HK-2 (cell line): ENCODE results near the gene MT1M.
"Not testable (repeated sequence)": the region's sequence is repeated elsewhere in the genome, so short reads cannot be mapped to it uniquely, and the experiment has no call there.

ENCODE experiments used
- DNase-seq: peaks from one replicate; pipeline ENCODE4 v3.0.0-alpha.2; 2018; ENCODE audit not compliant: unreplicated experiment

Gene MT1M

DNA sequence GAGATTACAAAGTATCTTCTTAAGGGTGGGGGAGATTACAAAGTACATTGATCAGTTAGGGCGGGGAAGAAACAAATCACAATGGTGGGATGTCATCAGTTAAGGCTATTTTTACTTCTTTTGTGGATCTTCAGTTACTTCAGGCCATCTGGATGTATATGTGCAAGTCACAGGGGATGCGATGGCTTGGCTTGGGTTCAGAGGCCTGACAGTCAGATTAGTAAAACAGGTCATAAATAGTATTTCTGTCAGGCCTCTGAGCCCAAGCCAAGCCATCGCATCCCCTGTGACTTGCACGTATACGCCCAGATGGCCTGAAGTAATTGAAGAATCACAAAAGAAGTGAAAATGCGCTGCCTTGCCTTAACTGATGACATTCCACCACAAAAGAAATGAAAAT is 42.1 kb downstream of the MT1M start:
- not testable (repeated sequence) for DNase-seq

DNA sequence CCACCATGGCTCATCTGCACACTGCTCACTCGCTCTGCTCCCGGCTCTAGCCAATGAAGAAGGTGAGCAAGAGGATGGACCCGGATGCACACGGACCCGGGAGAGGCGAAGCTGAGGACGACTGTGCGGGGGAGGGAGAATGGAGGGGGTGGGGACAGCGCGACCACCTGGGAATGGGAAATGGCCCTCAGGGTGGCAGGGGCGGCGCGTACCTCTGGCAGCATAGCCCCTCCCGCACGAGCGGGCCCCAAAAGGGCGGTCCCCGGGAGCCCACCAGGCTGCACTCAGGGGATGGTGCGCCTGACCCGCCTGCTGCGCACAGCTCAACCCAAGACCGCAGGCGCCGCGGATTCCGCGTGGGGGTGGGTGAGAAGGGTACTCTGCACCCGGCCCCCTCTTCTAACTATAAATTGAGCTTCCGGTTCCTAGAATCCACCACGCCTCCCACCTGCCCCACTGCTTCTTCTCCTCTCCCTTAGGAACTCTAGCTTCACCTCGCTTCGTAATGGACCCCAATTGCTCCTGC is 43.3 kb downstream of the MT1M start:
- DNase-seq: no peak

DNA sequence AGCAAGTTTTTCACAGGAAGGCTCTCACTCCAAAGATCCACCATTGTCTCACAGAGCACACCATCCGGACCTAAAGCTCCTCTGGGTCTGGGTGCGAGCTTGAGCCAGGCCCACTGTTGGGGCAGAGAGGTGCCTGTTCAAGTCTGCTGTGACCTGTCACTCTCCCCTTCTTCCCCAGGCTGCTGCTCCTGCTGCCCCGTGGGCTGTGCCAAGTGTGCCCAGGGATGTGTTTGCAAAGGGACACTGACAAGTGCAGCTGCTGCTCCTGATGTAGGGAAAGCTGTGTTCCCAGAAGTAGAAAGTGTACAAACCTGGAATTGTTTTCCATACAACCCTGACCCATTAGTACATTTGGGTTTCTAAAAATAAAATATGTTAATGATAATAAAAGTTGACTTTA is 45.0 kb downstream of the MT1M start:
- DNase-seq: no peak

DNA sequence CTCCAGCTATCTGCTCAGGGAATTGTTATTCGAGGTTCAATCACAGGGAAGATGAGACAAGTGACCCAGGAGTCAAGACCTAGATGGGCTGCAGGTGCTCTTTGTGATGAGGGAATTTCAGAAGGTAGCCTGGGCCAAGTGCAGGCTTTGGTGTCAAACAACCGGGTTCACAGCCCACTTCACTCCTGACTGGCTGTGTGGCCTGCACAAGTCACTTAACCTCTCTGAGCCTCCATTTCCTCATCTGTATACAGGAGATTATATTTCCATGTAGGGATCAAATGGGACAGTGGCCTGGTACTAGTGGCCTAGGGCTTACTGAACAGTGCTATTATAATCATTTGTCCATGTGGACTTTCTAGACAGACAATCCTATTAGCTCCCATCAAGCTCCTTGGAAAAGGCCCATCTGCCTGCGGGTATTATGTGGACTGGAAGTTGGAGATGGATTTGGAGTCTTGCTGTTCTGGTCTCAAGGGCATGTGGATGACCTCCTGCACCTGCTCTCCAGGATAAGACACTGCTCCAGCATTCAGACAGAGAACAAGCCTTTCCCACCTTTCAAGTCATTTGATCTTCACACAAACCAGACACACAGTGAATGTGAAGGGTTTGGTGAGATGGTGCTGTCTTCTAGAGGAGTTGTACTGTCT is 46.7 kb downstream of the MT1M start:
- DNase-seq: no peak

DNA sequence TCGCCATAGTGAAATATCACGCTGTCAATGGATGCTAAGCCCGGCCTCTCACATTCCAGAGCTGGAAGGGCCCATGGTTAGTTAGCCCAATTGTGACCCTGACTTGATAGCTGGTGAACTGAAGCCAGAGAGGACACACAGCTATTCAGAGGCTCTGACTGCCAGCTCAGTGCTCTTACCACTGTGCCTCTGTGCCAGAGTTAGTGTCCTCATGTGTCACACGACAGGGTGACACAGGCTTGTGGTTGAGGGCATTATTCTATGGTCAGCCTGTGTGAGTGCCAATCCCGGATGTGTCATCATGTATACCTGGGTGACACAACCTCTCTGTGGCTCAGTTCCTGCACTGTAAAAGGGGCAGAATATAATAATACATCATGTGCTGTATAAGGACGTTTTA is 47.4 kb downstream of the MT1M start:
- DNase-seq: peak; percentile 47

DNA sequence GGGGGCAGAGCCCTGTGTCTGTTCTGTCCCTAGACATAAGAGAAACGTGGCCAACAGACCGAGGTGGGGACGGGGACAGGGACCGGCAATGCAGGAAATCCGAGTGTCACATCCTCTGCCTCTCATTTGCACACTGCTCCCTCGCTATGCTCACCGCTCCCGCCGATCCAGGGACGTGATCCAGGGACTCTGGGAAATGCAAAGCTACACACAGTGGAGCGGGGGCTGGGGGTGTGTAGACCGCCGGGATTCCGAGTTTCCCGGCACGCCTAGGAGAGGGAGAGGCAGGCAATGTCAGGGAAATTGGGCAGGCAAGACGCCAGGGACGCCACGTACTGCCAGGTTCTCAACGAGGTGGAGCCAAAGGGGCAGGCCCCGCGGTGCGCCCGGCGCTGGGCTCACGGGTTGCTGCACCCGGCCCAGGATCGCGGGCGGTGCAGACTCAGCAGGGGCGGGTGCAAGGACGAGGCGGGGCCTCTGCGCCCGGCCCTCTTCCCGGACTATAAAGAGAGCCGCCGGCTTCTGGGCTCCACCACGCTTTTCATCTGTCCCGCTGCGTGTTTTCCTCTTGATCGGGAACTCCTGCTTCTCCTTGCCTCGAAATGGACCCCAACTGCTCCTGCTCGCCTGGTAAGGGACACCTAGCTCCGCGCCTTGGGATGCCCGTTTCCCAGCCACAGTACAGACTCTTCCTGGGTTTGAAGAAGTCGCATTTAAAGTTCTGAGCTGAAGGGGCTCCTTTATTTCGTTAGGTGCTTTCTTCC is 49.7 kb downstream of the MT1M start, which contains the start of gene MT1X:
Gene MT1X (plus strand): TSS at position 532 of the 764 bp plus-strand sequence. CDS start 71 bp downstream, at position 603.
- DNase-seq: peak; percentile 95

DNA sequence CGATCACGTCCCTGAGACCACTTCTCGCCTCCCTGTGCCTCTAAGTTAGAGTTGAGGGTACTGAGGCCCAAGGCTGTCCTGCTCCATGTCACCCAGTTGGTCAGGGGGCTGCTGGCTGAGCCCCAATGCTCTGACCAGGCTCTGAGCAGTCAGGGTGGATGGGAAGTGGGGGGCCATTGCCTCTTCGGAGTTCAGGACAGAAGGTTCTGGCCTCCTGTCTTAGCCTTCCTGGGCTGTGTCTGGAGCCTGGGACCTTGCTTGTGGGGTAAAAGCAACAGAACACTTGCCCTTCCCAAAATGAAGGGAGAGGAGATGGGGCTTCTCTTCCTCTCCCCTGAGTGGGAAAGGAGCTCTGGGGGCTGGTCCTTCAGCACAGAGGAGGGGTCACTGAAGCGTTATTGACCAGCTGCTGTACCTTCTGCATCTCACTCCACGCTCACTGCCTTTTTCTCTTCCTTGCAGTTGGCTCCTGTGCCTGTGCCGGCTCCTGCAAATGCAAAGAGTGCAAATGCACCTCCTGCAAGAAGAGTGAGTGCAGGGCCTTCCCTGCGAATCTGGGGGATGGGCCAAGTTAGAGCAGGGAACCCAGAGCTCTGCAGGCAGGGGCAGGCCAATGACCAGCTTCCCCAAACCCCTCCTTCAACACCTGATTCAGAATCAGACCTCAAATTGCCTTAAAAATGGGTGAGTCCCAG is 50.4 kb downstream of the MT1M start:
- peak; percentile 18 for DNase-seq
